Type B pancreatic cell (in vitro differentiated cells): Measurements from ENCODE around the gene ERC2. TPM values are rescaled to one million over a fixed set of nuclear protein-coding genes. Genes with fewer than 3 reads are reported as not detected.

Experiments
- DNase-seq: peaks from one replicate; pipeline ENCODE4 v3.0.0; 2021; ENCODE audit warnings: mixed read lengths; ENCODE audit not compliant: unreplicated experiment; ENCODE audit errors: extremely low spot score
- H3K27ac Mint-ChIP-seq: 2 replicates; pipeline ENCODE4 v1.8.0; 2021; ENCODE audit warnings: mild to moderate bottlenecking, mixed read lengths
- H3K27me3 Mint-ChIP-seq: 2 replicates; pipeline ENCODE4 v1.8.0; 2021; ENCODE audit warnings: mixed read lengths
- H3K36me3 Mint-ChIP-seq: 2 replicates; pipeline ENCODE4 v1.8.0; 2021; ENCODE audit warnings: mixed read lengths
- H3K4me1 Mint-ChIP-seq: one replicate; pipeline ENCODE4 v1.8.0; 2021; ENCODE audit warnings: mixed read lengths; ENCODE audit not compliant: unreplicated experiment
- H3K4me3 Mint-ChIP-seq: 2 replicates; pipeline ENCODE4 v1.8.0; 2021; ENCODE audit warnings: mild to moderate bottlenecking, mixed read lengths
- H3K9me3 Mint-ChIP-seq: 2 replicates; pipeline ENCODE4 v1.8.0; 2021; ENCODE audit warnings: mixed read lengths
- CTCF ChIP-seq: fragments of 200-600 bp; sonication (generic); conservative IDR thresholded peaks from 2 replicates; pipeline ENCODE4 v1.5.0; 2021; ENCODE audit warnings: antibody characterized with exemption, mild to moderate bottlenecking
- total RNA-seq: library from RNA; stranded (reverse); gene quantifications from 2 replicates; pipeline ENCODE4 v1.2.1, GENCODE V29; 2021; ENCODE audit warnings: low replicate concordance

Gene ERC2
- total RNA-seq, 1 donor from 2014 or later: 6.1 TPM

- Mint-ChIP-seq H3K27me3 (peaks cover 16% of the 10 kb centered on the region), H3K9me3 (no peaks in the 10 kb centered on the region), H3K27ac (no peak overlapping the region), H3K4me1 (peaks cover 48% of the 10 kb centered on the region), H3K36me3 (no peaks in the 10 kb centered on the region), H3K4me3 (no peak overlapping the region)
- no peak for DNase-seq
- TF ChIP-seq CTCF: no peak
These were observed 781.6 kb downstream of the ERC2 start for GRCh38 chr3:55686426-55687254.

- H3K9me3 Mint-ChIP-seq: no peaks in the 10 kb centered on the region
- no peak for DNase-seq
These were observed 784.5 kb downstream of the ERC2 start for GRCh38 chr3:55683666-55684270.

GRCh38 chr3:55682461-55682860, 785.8 kb downstream of the ERC2 start:
- Mint-ChIP-seq H3K27me3 (peaks cover 10% of the 10 kb centered on the region), H3K36me3 (no peaks in the 10 kb centered on the region), H3K9me3 (no peaks in the 10 kb centered on the region), H3K4me3 (no peak overlapping the region), H3K27ac (no peak overlapping the region), H3K4me1 (peaks cover 37% of the 10 kb centered on the region)
- TF ChIP-seq CTCF: no peak
- DNase-seq: no peak

More at GRCh38 chr3:55683666-55684270, 784.5 kb downstream of the ERC2 start:
- Mint-ChIP-seq H3K27me3 (peaks cover 10% of the 10 kb centered on the region), H3K27ac (no peak overlapping the region), H3K4me1 (peaks cover 36% of the 10 kb centered on the region), H3K4me3 (no peak overlapping the region), H3K36me3 (no peaks in the 10 kb centered on the region)
- no peak for TF ChIP-seq CTCF

- H3K27me3 Mint-ChIP-seq: peaks cover 7% of the 10 kb centered on the region
- peaks cover 31% of the 10 kb centered on the region for H3K4me1 Mint-ChIP-seq
- no peak for TF ChIP-seq CTCF
- no peaks in the 10 kb centered on the region for H3K9me3 Mint-ChIP-seq
- H3K27ac Mint-ChIP-seq: no peak overlapping the region
- no peak for DNase-seq
- H3K36me3 Mint-ChIP-seq: no peaks in the 10 kb centered on the region
- H3K4me3 Mint-ChIP-seq: no peak overlapping the region
These were observed 789.6 kb downstream of the ERC2 start for GRCh38 chr3:55678546-55679216.

- peaks cover 7% of the 10 kb centered on the region for H3K27me3 Mint-ChIP-seq
- no peak for TF ChIP-seq CTCF
- H3K9me3 Mint-ChIP-seq: no peaks in the 10 kb centered on the region
- no peak overlapping the region for H3K27ac Mint-ChIP-seq
- H3K4me1 Mint-ChIP-seq: peaks cover 26% of the 10 kb centered on the region
- no peaks in the 10 kb centered on the region for H3K36me3 Mint-ChIP-seq
- no peak for DNase-seq
- no peak overlapping the region for H3K4me3 Mint-ChIP-seq
These were observed 791.6 kb downstream of the ERC2 start for GRCh38 chr3:55676643-55677042.
